ENCODE results near the gene TPGS1.

TPGS1 gene

GRCh38 chr19:522726-523125, 15.4 kb downstream of the TPGS1 start:
- no peak for DNase-seq

- DNase-seq: peak in 1 of 2 experiments; percentile 63
Measured at GRCh38 chr19:524062-524674, 16.9 kb downstream of the TPGS1 start.

- peak in 1 of 2 experiments; percentile 27 for DNase-seq
Measured at GRCh38 chr19:525029-525428, 17.7 kb downstream of the TPGS1 start.

GRCh38 chr19:525857-526419, 18.6 kb downstream of the TPGS1 start:
- no peak for DNase-seq

GRCh38 chr19:530134-531008, 23.1 kb downstream of the TPGS1 start:
- DNase-seq: no peak

GRCh38 chr19:531009-531752, 23.9 kb downstream of the TPGS1 start:
- DNase-seq: peak; percentile 43 to 89

- peak in 1 of 2 experiments; percentile 60 for DNase-seq
Measured at GRCh38 chr19:531753-532560, 24.7 kb downstream of the TPGS1 start, which contains the start of gene CDC34. CDC34 (plus strand) TSS chr19:531760; CDS start chr19:531932, 172 bp downstream.

- peak in 1 of 2 experiments; percentile 61 for DNase-seq
Measured at GRCh38 chr19:532561-533363, 25.5 kb downstream of the TPGS1 start.

GRCh38 chr19:533364-534058, 26.2 kb downstream of the TPGS1 start:
- DNase-seq: no peak

- DNase-seq: no peak
Measured at GRCh38 chr19:534088-534487, 26.8 kb downstream of the TPGS1 start.

- DNase-seq: no peak
Measured at GRCh38 chr19:535017-535835, 27.9 kb downstream of the TPGS1 start.

GRCh38 chr19:536031-536880, 29.0 kb downstream of the TPGS1 start:
- no peak for DNase-seq

GRCh38 chr19:536881-537404, 29.6 kb downstream of the TPGS1 start:
- no peak for DNase-seq

- no peak for DNase-seq
Measured at GRCh38 chr19:538641-539428, 31.5 kb downstream of the TPGS1 start.

GRCh38 chr19:539429-540030, 32.2 kb downstream of the TPGS1 start:
- DNase-seq: no peak

GRCh38 chr19:540867-541637, 33.8 kb downstream of the TPGS1 start:
- no peak for DNase-seq
